NCI-H2107 (cell line): ENCODE measurements around the gene SHMT2.

ENCODE experiments used
- DNase-seq: peaks from one replicate; lab custom pipeline; 2025; lab: John Stamatoyannopoulos, UW

Gene SHMT2

DNA sequence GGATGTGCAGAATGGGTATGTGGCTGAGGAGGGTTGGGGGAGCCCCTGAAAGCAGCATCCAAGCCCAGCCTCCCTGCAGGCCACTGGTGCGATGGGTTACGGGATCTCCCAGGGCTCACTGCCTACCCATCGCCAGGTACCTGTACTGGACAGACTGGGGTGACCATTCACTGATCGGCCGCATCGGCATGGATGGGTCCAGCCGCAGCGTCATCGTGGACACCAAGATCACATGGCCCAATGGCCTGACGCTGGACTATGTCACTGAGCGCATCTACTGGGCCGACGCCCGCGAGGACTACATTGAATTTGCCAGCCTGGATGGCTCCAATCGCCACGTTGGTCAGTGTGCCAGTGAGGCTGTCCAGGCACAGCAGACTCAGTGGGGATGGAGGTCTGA is 31.2 kb upstream of the SHMT2 start:
- no peak for DNase-seq

DNA sequence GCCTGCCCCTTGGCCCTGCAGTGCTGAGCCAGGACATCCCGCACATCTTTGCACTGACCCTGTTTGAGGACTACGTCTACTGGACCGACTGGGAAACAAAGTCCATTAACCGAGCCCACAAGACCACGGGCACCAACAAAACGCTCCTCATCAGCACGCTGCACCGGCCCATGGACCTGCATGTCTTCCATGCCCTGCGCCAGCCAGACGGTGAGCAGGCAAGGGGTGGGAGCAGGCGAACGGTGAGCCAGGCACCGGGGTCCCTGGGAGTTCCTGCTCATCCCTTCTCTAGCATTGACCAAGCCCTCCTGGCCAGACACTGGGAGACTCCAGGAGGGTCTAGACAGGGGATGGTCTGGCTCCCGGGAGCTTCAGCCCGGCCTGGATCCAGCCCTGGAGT is 30.3 kb upstream of the SHMT2 start:
- no peak for DNase-seq

DNA sequence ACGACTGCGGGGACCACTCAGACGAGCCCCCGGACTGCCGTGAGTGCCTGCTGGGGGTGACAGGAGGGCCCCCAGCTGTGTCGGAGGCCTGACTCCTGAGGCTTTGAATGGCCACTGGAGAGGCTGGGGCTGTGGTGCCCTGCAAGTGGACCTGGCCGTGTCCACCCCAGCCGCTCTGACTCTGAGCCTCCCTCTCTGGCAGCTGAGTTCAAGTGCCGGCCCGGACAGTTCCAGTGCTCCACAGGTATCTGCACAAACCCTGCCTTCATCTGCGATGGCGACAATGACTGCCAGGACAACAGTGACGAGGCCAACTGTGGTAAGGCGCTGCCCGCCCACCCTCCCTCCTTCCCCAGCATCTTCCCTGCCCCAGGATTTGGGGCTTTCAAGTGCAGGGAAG is 29.0 kb upstream of the SHMT2 start:
- DNase-seq = no peak

GRCh38 chr12:57201219-57201618 is 28.3 kb upstream of the SHMT2 start:
- no peak for DNase-seq

- no peak for DNase-seq
Observed at GRCh38 chr12:57201631-57202030, 27.9 kb upstream of the SHMT2 start.

DNA sequence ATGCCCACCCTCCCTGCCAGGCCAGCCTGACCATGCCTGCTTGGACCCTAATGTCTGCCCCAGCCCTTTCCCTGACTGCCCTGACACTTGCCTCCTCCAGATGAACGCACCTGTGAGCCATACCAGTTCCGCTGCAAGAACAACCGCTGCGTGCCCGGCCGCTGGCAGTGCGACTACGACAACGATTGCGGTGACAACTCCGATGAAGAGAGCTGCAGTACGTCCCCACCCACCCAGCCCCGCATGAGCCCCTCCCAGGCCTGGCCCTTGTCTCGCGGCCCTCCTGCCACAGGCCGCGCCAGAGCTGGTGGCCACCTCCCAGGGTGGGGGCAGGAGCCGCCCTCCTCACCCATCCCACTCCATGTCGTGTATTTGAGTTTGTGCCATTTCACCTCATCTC is 27.2 kb upstream of the SHMT2 start:
- DNase-seq = no peak

GRCh38 chr12:57203201-57203600 is 26.3 kb upstream of the SHMT2 start:
- DNase-seq = no peak

DNA sequence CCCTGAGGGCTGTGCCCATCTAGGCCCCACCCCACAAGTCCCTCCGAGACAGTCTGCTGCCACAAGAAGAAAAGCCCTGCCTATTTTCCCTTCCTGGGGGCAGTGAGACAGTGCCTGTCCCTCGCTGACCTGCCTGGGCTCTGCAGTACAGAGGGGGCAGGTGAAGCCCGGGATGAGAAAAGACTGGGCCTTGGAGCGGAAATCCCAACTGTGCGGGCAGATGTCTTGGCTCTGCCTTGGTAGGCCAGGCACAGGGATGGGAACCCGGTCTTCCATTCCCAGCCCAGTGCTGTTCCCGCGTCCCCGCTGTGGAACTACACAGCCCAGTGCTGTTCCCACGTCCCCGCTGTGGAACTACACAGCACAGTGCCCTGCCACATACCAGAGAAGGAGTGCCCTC is 25.7 kb upstream of the SHMT2 start:
- DNase-seq = no peak

DNA sequence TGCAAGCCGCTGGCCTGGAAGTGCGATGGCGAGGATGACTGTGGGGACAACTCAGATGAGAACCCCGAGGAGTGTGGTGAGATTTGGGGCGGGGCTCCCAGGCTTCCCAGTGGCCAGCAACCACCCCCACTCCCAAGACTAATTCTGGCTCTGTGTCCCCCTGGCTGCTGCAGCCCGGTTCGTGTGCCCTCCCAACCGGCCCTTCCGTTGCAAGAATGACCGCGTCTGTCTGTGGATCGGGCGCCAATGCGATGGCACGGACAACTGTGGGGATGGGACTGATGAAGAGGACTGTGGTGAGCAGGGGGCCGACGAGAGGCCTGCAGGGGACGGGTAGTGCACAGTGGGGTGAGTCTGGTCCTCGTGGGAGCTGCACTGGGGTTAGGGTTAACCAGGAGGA is 25.1 kb upstream of the SHMT2 start:
- no peak for DNase-seq

GRCh38 chr12:57205186-57205585 is 24.3 kb upstream of the SHMT2 start:
- no peak for DNase-seq

- DNase-seq = no peak
Observed at GRCh38 chr12:57205931-57206330, 23.6 kb upstream of the SHMT2 start.

- no peak for DNase-seq
Observed at GRCh38 chr12:57207731-57208630, 21.5 kb upstream of the SHMT2 start.

DNA sequence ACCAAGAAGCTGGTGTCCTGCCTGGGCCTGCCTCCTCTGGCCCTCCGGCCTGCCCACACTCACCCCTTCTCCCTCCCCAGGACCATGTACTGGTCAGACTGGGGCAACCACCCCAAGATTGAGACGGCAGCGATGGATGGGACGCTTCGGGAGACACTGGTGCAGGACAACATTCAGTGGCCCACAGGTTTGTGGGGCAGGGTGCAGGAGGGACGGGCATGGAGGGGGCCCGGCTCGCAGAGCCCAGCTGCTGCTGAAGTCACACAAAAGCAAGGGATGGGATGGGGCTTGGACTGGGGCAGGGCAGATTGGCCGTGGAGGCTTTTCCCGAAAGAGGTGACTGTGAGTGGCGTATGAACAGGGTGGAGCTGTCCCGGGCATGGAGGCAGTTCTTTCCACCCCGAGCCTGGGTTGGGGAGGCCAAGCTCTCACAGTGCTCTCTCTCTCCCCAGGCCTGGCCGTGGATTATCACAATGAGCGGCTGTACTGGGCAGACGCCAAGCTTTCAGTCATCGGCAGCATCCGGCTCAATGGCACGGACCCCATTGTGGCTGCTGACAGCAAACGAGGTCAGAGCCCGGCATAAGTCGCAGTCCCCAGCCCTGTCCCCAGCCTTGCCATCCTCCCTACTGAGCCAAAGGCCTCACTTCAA is 20.8 kb upstream of the SHMT2 start:
- no peak for DNase-seq

GRCh38 chr12:57209916-57210315 is 19.6 kb upstream of the SHMT2 start:
- DNase-seq = no peak

GRCh38 chr12:57210461-57210860 is 19.1 kb upstream of the SHMT2 start:
- no peak for DNase-seq

DNA sequence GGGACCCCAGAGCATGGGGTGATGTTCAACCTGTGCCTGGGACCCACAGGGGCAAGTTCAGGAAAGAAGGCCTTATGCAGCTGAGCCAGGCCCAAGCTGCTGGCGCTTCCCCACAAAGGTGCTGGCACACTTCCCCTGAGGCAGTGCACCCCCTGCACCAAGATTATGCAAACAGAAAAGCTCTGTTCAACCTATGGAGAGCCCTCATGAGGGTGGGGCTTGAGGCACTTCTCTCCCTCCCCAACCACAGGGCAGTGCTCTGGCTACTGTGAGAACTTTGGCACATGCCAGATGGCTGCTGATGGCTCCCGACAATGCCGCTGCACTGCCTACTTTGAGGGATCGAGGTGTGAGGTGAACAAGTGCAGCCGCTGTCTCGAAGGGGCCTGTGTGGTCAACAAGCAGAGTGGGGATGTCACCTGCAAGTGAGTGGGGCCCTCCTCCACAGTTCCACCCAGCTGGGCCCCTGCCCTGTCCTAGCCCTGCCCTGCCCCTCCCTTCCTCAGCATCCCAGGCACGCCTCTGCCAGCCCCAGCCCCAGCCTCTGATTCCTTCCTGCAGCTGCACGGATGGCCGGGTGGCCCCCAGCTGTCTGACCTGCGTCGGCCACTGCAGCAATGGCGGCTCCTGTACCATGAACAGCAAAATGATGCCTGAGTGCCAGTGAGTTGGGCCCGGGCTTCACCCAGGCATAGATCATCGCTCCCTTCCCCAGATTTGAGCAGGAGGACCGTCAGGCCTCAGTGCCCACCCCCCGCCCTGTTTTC is 18.4 kb upstream of the SHMT2 start:
- no peak for DNase-seq

DNA sequence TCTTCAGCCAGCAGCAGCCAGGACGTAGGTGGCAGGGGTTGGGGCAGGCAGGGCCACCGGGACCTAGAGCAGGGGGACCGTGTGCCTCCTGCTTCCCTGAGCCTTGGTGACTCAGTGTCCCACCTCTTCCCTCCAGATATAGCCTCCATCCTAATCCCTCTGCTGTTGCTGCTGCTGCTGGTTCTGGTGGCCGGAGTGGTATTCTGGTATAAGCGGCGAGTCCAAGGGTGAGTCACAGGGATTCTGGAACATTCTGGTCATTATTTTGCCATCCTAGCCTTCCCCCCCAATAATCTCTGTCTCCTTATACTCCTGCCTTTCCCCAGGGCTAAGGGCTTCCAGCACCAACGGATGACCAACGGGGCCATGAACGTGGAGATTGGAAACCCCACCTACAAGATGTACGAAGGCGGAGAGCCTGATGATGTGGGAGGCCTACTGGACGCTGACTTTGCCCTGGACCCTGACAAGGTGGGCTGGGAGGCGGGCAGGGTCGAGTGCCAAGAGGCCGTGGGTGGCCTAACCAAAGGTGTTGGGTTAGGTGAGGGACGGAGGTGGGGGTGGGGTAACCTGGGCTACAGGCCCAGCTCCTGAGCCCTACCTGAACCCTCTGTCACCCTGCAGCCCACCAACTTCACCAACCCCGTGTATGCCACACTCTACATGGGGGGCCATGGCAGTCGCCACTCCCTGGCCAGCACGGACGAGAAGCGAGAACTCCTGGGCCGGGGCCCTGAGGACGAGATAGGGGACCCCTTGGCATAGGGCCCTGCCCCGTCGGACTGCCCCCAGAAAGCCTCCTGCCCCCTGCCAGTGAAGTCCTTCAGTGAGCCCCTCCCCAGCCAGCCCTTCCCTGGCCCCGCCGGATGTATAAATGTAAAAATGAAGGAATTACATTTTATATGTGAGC is 17.5 kb upstream of the SHMT2 start:
- no peak for DNase-seq

DNA sequence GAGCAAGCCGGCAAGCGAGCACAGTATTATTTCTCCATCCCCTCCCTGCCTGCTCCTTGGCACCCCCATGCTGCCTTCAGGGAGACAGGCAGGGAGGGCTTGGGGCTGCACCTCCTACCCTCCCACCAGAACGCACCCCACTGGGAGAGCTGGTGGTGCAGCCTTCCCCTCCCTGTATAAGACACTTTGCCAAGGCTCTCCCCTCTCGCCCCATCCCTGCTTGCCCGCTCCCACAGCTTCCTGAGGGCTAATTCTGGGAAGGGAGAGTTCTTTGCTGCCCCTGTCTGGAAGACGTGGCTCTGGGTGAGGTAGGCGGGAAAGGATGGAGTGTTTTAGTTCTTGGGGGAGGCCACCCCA is 16.8 kb upstream of the SHMT2 start:
- no peak for DNase-seq

DNA sequence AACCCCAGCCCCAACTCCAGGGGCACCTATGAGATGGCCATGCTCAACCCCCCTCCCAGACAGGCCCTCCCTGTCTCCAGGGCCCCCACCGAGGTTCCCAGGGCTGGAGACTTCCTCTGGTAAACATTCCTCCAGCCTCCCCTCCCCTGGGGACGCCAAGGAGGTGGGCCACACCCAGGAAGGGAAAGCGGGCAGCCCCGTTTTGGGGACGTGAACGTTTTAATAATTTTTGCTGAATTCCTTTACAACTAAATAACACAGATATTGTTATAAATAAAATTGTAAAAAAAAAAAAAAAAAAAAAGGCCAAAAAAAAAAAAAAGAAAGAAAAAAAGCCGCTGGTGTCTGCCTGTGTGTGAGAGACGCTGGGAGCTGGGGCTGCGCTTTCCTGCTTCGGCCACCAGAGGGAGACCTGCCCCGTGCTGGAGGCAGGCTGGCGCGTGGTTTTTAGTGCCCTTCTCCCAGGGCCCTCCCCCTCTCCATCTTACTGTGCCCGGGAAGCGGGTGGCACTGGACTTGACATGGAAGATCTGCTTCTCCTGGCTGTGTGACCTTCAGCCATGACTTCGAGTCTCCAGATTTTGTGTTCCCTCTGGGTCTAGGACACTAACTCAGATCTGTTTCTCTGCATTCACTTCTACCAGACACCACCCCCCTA is 16.3 kb upstream of the SHMT2 start:
- peak; percentile 75 for DNase-seq

- DNase-seq = no peak
Observed at GRCh38 chr12:57213763-57214397, 15.6 kb upstream of the SHMT2 start.

DNA sequence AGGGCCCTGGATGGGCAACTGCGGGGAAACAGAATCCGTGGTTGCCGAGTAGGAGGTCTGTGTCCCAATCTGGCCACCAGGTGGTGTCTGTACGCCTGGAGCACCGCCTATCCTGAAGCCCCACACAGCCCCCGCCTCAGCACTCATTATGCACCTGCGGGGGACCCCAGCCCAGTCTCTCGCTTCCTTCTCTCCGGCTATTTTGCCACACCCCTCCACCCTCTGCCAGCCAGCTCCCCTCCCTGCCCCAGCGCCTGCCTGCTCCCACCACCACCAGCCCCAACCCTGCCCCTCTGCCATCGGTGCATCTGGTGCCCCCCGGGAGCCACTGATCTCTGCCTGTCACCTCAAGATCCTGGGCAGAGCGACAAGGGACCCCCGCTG is 15.1 kb upstream of the SHMT2 start:
- no peak for DNase-seq
